MM.1S (cell line): Measurements from ENCODE around the gene TEX101.

Source experiments
- DNase-seq: peaks from one replicate; pipeline ENCODE4 v3.0.0-alpha.2; 2015
- H2AFZ ChIP-seq: fragments of 300-600 bp; sonication (generic); 2 replicates; pipeline ENCODE4 v1.6.0; 2016; ENCODE audit warnings: antibody characterized with exemption, low read length
- H3F3A ChIP-seq: fragments of 300-600 bp; sonication (generic); 2 replicates; pipeline ENCODE4 v1.6.1; 2016; ENCODE audit warnings: mild to moderate bottlenecking, antibody characterized with exemption, low read length, moderate library complexity, mixed read lengths; ENCODE audit not compliant: insufficient read depth
- H3K27ac ChIP-seq: fragments of 300-600 bp; sonication (generic); 2 replicates; pipeline ENCODE4 v1.5.1; 2016; ENCODE audit warnings: mild to moderate bottlenecking, low read length
- H3K27me3 ChIP-seq: fragments of 300-600 bp; sonication (generic); replicated peaks from 2 replicates; pipeline ENCODE4 v1.6.0; 2016; ENCODE audit warnings: low read length; ENCODE audit not compliant: insufficient read depth
- H3K36me3 ChIP-seq: fragments of 300-600 bp; sonication (generic); replicated peaks from 2 replicates; pipeline ENCODE4 v1.6.1; 2016; ENCODE audit warnings: mild to moderate bottlenecking, low read length, mixed read lengths; ENCODE audit not compliant: insufficient read depth
- H3K4me1 ChIP-seq: fragments of 300-600 bp; sonication (generic); 2 replicates; pipeline ENCODE4 v1.6.1; 2016; ENCODE audit warnings: low read length, mixed read lengths
- H3K4me2 ChIP-seq: fragments of 300-600 bp; sonication (generic); 2 replicates; pipeline ENCODE4 v1.6.0; 2016; ENCODE audit warnings: low read depth, low read length
- H3K4me3 ChIP-seq: fragments of 300-600 bp; sonication (generic); 2 replicates; pipeline ENCODE4 v1.5.1; 2016; ENCODE audit warnings: low read length, mixed read lengths
- H3K79me2 ChIP-seq: fragments of 300-600 bp; sonication (generic); 2 replicates; pipeline ENCODE4 v1.6.1; 2016; ENCODE audit warnings: mixed run types, low read length, mixed read lengths
- H3K9ac ChIP-seq: fragments of 300-600 bp; sonication (generic); 2 replicates; pipeline ENCODE4 v1.6.1; 2016; ENCODE audit warnings: low read length, mixed read lengths
- H3K9me2 ChIP-seq: fragments of 300-600 bp; sonication (generic); replicated peaks from 2 replicates; pipeline ENCODE4 v1.6.1; 2016; ENCODE audit warnings: mild to moderate bottlenecking, low read length, mixed read lengths; ENCODE audit not compliant: insufficient read depth
- H3K9me3 ChIP-seq: fragments of 300-600 bp; sonication (generic); replicated peaks from 2 replicates; pipeline ENCODE4 v1.6.1; 2016; ENCODE audit warnings: mild to moderate bottlenecking, low read length, mixed read lengths; ENCODE audit not compliant: insufficient read depth
- H4K20me1 ChIP-seq: fragments of 300-600 bp; sonication (generic); 2 replicates; pipeline ENCODE4 v1.6.1; 2016; ENCODE audit warnings: mild to moderate bottlenecking, low read length, moderate library complexity, mixed read lengths; ENCODE audit not compliant: insufficient read depth
- CTCF ChIP-seq: fragments of 300-600 bp; sonication (generic); IDR thresholded peaks from 2 replicates; pipeline ENCODE4 v1.5.1; 2016; ENCODE audit warnings: antibody characterized with exemption, low read length, mixed read lengths
- EZH2 ChIP-seq: fragments of 300-600 bp; sonication (generic); optimal IDR thresholded peaks from 2 replicates; pipeline ENCODE3; 2017; ENCODE audit warnings: low read depth, mild to moderate bottlenecking, antibody characterized with exemption, low read length, mixed read lengths
- EZH2phosphoT487 ChIP-seq: fragments of 300-600 bp; sonication (generic); IDR thresholded peaks from 2 replicates; pipeline ENCODE4 v1.6.1; 2018; ENCODE audit warnings: antibody characterized with exemption, low read length

The TEX101 gene

GRCh38 chr19:43416951-43417623 lies 2.4 kb downstream of the TEX101 start:
- H3K27ac ChIP-seq: no peak overlapping the region
- DNase-seq: no peak
- H3K4me2 ChIP-seq: no peak overlapping the region
- no peaks in the 10 kb centered on the region for H3K4me1 ChIP-seq
- no peak overlapping the region for H3K4me3 ChIP-seq
- no peaks in the 10 kb centered on the region for H3K36me3 ChIP-seq
- H3K9ac ChIP-seq: no peak overlapping the region
- H3K27me3 ChIP-seq: peaks cover 11% of the 10 kb centered on the region
- H4K20me1 ChIP-seq: no peaks in the 10 kb centered on the region
- no peaks in the 10 kb centered on the region for H3K9me3 ChIP-seq
- no peaks in the 10 kb centered on the region for H3K79me2 ChIP-seq
- TF ChIP-seq CTCF (no peak), EZH2 (no peak), EZH2phosphoT487 (no peak)
- no peaks in the 10 kb centered on the region for H3K9me2 ChIP-seq
- no peak overlapping the region for H2AFZ ChIP-seq
- H3F3A ChIP-seq: no peaks in the 10 kb centered on the region

- H3K9ac ChIP-seq: no peak overlapping the region
- H3K9me3 ChIP-seq: no peaks in the 10 kb centered on the region
- H3K79me2 ChIP-seq: no peaks in the 10 kb centered on the region
- H3K27ac ChIP-seq: no peak overlapping the region
- no peaks in the 10 kb centered on the region for H3K36me3 ChIP-seq
- no peaks in the 10 kb centered on the region for H4K20me1 ChIP-seq
- DNase-seq: no peak
- H3K27me3 ChIP-seq: no peaks in the 10 kb centered on the region
- H3K4me1 ChIP-seq: no peaks in the 10 kb centered on the region
- no peak overlapping the region for H3K4me2 ChIP-seq
- no peaks in the 10 kb centered on the region for H3K9me2 ChIP-seq
- TF ChIP-seq EZH2: no peak
- no peak for TF ChIP-seq EZH2phosphoT487
- no peak for TF ChIP-seq CTCF
- H3K4me3 ChIP-seq: no peak overlapping the region
- H3F3A ChIP-seq: no peaks in the 10 kb centered on the region
- no peak overlapping the region for H2AFZ ChIP-seq
These were observed 6.3 kb downstream of the TEX101 start for GRCh38 chr19:43420954-43421353.

GRCh38 chr19:43422000-43422688 lies 7.5 kb downstream of the TEX101 start:
- Histone ChIP-seq H3K4me3 (no peak overlapping the region), H3K9me2 (no peaks in the 10 kb centered on the region), H2AFZ (no peak overlapping the region), H3K4me2 (no peak overlapping the region), H3K36me3 (no peaks in the 10 kb centered on the region), H3K9ac (no peak overlapping the region), H3K27me3 (no peaks in the 10 kb centered on the region), H3K9me3 (no peaks in the 10 kb centered on the region), H3F3A (no peaks in the 10 kb centered on the region), H3K27ac (no peak overlapping the region), H4K20me1 (no peaks in the 10 kb centered on the region), H3K79me2 (no peaks in the 10 kb centered on the region), H3K4me1 (no peaks in the 10 kb centered on the region)
- DNase-seq: no peak
- TF ChIP-seq EZH2: no peak
- no peak for TF ChIP-seq CTCF
- no peak for TF ChIP-seq EZH2phosphoT487
